Head of caudate nucleus (tissue), 42 donors: ENCODE data around the gene ITPRIP.

Experiments used
- DNase-seq, 42 donors: peaks; one replicate each; pipeline versions ENCODE4 v3.0.0 to v3.0.0-alpha.2; 2020 to 2021; ENCODE audit warnings: mixed read lengths in 7 of 42
- intact Hi-C: fragments of 100-400 bp; cut with DNase I; formaldehyde crosslinking; loops from one replicate; pipeline ENCODE4 v1.15.0; 2022

The ITPRIP gene

GRCh38 chr10:104316321-104317099, 21.8 kb downstream of the ITPRIP start:
- intact Hi-C loops, result no loop called here
- DNase-seq, result no peak

GRCh38 chr10:104315486-104315921, 22.8 kb downstream of the ITPRIP start:
- DNase-seq, result no peak
- intact Hi-C loops, result no loop called here

GRCh38 chr10:104314591-104315485, 23.4 kb downstream of the ITPRIP start:
- intact Hi-C loops, result no loop called here
- no peak for DNase-seq

- no peak for DNase-seq
- intact Hi-C loops, result no loop called here
Observed at GRCh38 chr10:104311184-104311720, 27.0 kb downstream of the ITPRIP start.

- peak in 1 of 42 donors; percentile 30 for DNase-seq
- intact Hi-C loops, result loop anchor here (5.0 kb wide), 1 partner anchor 42 kb away; the partner anchor contains the start of gene CFAP58
Observed at GRCh38 chr10:104309980-104310978, 28.0 kb downstream of the ITPRIP start.

GRCh38 chr10:104308439-104308903, 29.8 kb downstream of the ITPRIP start:
- intact Hi-C loops, result loop anchor here (5.0 kb wide), 1 partner anchor 44 kb away; the partner anchor contains the start of gene CFAP58
- no peak for DNase-seq

- intact Hi-C loops, result loop anchor here (5.0 kb wide), 1 partner anchor 44 kb away; the partner anchor contains the start of gene CFAP58
- DNase-seq, result no peak
Observed at GRCh38 chr10:104307576-104308438, 30.5 kb downstream of the ITPRIP start.

GRCh38 chr10:104306897-104307296, 31.4 kb downstream of the ITPRIP start:
- no peak for DNase-seq
- intact Hi-C loops, result loop anchor here (5.0 kb wide), 1 partner anchor 45 kb away; the partner anchor contains the start of gene CFAP58

- intact Hi-C loops, result loop anchor here (5.0 kb wide), 1 partner anchor 47 kb away; the partner anchor contains the start of gene CFAP58
- DNase-seq, result no peak
Observed at GRCh38 chr10:104304927-104305326, 33.3 kb downstream of the ITPRIP start.

- intact Hi-C loops, result no loop called here
- DNase-seq, result no peak
Observed at GRCh38 chr10:104304356-104304745, 33.9 kb downstream of the ITPRIP start.

GRCh38 chr10:104303594-104304355, 34.5 kb downstream of the ITPRIP start:
- intact Hi-C loops, result no loop called here
- no peak for DNase-seq

- no peak for DNase-seq
- intact Hi-C loops, result no loop called here
Observed at GRCh38 chr10:104301907-104302690, 36.2 kb downstream of the ITPRIP start.

- peak in 41 of 42 donors; percentile 28 to 86 (median 55) for DNase-seq
- intact Hi-C loops, result no loop called here
Observed at GRCh38 chr10:104300736-104301292, 37.5 kb downstream of the ITPRIP start.

- intact Hi-C loops, result no loop called here
- DNase-seq, result no peak
Observed at GRCh38 chr10:104300002-104300735, 38.1 kb downstream of the ITPRIP start.
